Common myeloid progenitor, CD34-positive (primary cell): ENCODE data around the gene EMP3.

Experiments used
- CTCF ChIA-PET: fragments of 350-600 bp; sonication (Branson Sonifier 250); formaldehyde crosslinking; loops from one replicate; lab custom pipeline; 2021; ENCODE audit warnings: antibody characterized with exemption; lab: Charles Lee
- POLR2A ChIA-PET: fragments of 350-600 bp; sonication (Branson Sonifier 250); formaldehyde crosslinking; loops from one replicate; lab custom pipeline; 2021; ENCODE audit warnings: antibody characterized with exemption; lab: Charles Lee
- DNase-seq, 3 donors: peaks; one replicate each; pipeline versions ENCODE4 v3.0.0 to v3.0.0-alpha.2; 2013
- H3K27ac ChIP-seq, 2 experiments: 1 replicate in 1 of 2; 2 replicates in 1 of 2; pipeline ENCODE4 v1.7.0; 2013; ENCODE audit warnings: inconsistent platforms in 2 of 2, low read length in 2 of 2, mild to moderate bottlenecking in 2 of 2, low read depth in 1 of 2, moderate library complexity in 1 of 2; ENCODE audit not compliant: severe bottlenecking in 2 of 2, insufficient read depth in 1 of 2, poor library complexity in 1 of 2
- H3K27me3 ChIP-seq, 5 experiments: replicated peaks in 2 of 5; 1 replicate in 3 of 5; 2 replicates in 2 of 5; pipeline versions ENCODE4 v1.6.1 to v1.7.0; 2013; ENCODE audit warnings: low read length in 4 of 5, mild to moderate bottlenecking in 2 of 5, moderate library complexity in 2 of 5, inconsistent platforms in 1 of 5; ENCODE audit not compliant: insufficient read depth in 5 of 5, control insufficient read depth in 4 of 5
- H3K36me3 ChIP-seq, 4 experiments: 1 replicate in 2 of 4; 2 replicates in 2 of 4; pipeline versions ENCODE4 v1.6.1 to v1.7.0; 2013; ENCODE audit warnings: low read length in 3 of 4, control low read depth in 1 of 4, mild to moderate bottlenecking in 1 of 4; ENCODE audit not compliant: control insufficient read depth in 4 of 4, insufficient read depth in 4 of 4
- H3K4me1 ChIP-seq, 4 experiments: 1 replicate in 3 of 4; 2 replicates in 1 of 4; pipeline versions ENCODE4 v1.6.1 to v1.7.1; 2013; ENCODE audit warnings: low read length in 3 of 4, mild to moderate bottlenecking in 3 of 4, control low read depth in 1 of 4, inconsistent platforms in 1 of 4, moderate library complexity in 1 of 4; ENCODE audit not compliant: control insufficient read depth in 4 of 4, insufficient read depth in 4 of 4; ENCODE audit errors: control extremely low read depth in 1 of 4
- H3K4me3 ChIP-seq, 7 experiments: 1 replicate in 4 of 7; 2 replicates in 3 of 7; pipeline versions ENCODE4 v1.5.1 to v1.7.0; 2013; ENCODE audit warnings: mild to moderate bottlenecking in 7 of 7, low read length in 6 of 7, moderate library complexity in 6 of 7, inconsistent platforms in 2 of 7, low read depth in 2 of 7, control low read depth in 1 of 7; ENCODE audit not compliant: insufficient read depth in 4 of 7, control insufficient read depth in 1 of 7; ENCODE audit errors: extremely low read depth in 1 of 7
- H3K9me3 ChIP-seq, 5 experiments: 1 replicate in 4 of 5; 2 replicates in 1 of 5; pipeline versions ENCODE4 v1.6.1 to v1.7.1; 2013; ENCODE audit warnings: low read length in 4 of 5, mild to moderate bottlenecking in 2 of 5, inconsistent platforms in 1 of 5, low read depth in 1 of 5, moderate library complexity in 1 of 5; ENCODE audit not compliant: control insufficient read depth in 4 of 5, insufficient read depth in 2 of 5; ENCODE audit errors: control extremely low read depth in 1 of 5
- WGBS: methylation state at CpG from one replicate; pipeline ENCODE4 v1.1.5; 2013; ENCODE audit not compliant: insufficient coverage; 5-methylcytosine and 5-hydroxymethylcytosine counted together

EMP3 gene

GRCh38 chr19:48332662-48333466 lies 7.5 kb downstream of the EMP3 start:
- ChIA-PET POLR2A (interaction anchor here (0.6 to 5.3 kb wide), 5 partner anchors 8 to 75 kb away, joined by 3 to 85 read pairs (median 9); partner anchors contain the start of gene EMP3), CTCF (interaction anchor here (0.6 to 13.0 kb wide), 12 partner anchors 14 to 1163 kb away, joined by 3 to 286 read pairs (median 4); partner anchors contain the start of genes EMP3 and KDELR1)
- peaks cover 0 to 19% (median 15%) of the 10 kb centered on the region in 4 experiments for H3K36me3 ChIP-seq
- H3K27me3 ChIP-seq, result no peaks in the 10 kb centered on the region
- peak overlapping the region; percentile 54 to 91 (median 84) for H3K4me3 ChIP-seq
- H3K27ac ChIP-seq, result peak overlapping the region; percentile 91 to 92
- DNase-seq, result peak; percentile 99 to 100 (median 99)
- peaks cover 14 to 56% (median 47%) of the 10 kb centered on the region in 4 experiments for H3K4me1 ChIP-seq
- H3K9me3 ChIP-seq, result peaks cover 0 to 5% (median 0%) of the 10 kb centered on the region in 5 experiments
- WGBS, result 0% methylated on average over 19 of the region's 25 CpGs

- WGBS, result under 1% methylated on average over 44 of the region's 54 CpGs
- H3K27ac ChIP-seq, result peak overlapping the region; percentile 91 to 92
- H3K4me1 ChIP-seq, result peaks cover 14 to 52% (median 46%) of the 10 kb centered on the region in 4 experiments
- CTCF ChIA-PET, result interaction anchor here (0.6 to 13.0 kb wide), 16 partner anchors 13 to 1162 kb away, joined by 3 to 286 read pairs (median 4); partner anchors contain the start of genes EMP3, KDELR1, SYNGR4 and TMEM143
- H3K36me3 ChIP-seq, result peaks cover 0 to 13% (median 10%) of the 10 kb centered on the region in 4 experiments
- DNase-seq, result peak; percentile 95 to 98 (median 97)
- no peaks in the 10 kb centered on the region for H3K9me3 ChIP-seq
- POLR2A ChIA-PET, result interaction anchor here (0.5 to 5.3 kb wide), 8 partner anchors 9 to 74 kb away, joined by 3 to 85 read pairs (median 4); partner anchors contain the start of gene EMP3
- H3K4me3 ChIP-seq, result peak overlapping the region; percentile 54 to 91 (median 84)
- H3K27me3 ChIP-seq, result no peaks in the 10 kb centered on the region
Observed at GRCh38 chr19:48333467-48334384, 8.4 kb downstream of the EMP3 start.

GRCh38 chr19:48338253-48338755 lies 13.0 kb downstream of the EMP3 start:
- H3K27me3 ChIP-seq, result no peaks in the 10 kb centered on the region
- DNase-seq, result no peak
- H3K4me1 ChIP-seq, result peaks cover 0 to 11% (median 7%) of the 10 kb centered on the region in 4 experiments
- 95% methylated on average over 13 of the region's 14 CpGs for WGBS
- H3K27ac ChIP-seq, result no peak overlapping the region
- H3K36me3 ChIP-seq, result peaks cover 0 to 5% (median 2%) of the 10 kb centered on the region in 4 experiments
- no peaks in the 10 kb centered on the region for H3K9me3 ChIP-seq
- no peak overlapping the region for H3K4me3 ChIP-seq
- ChIA-PET CTCF (interaction anchor here (1.0 to 13.0 kb wide), 3 partner anchors 8 to 20 kb away, joined by 3 to 286 read pairs (median 3); partner anchors contain the start of gene EMP3), POLR2A (no interaction called here)

- no peak overlapping the region for H3K4me3 ChIP-seq
- H3K27me3 ChIP-seq, result no peaks in the 10 kb centered on the region
- POLR2A ChIA-PET, result no interaction called here
- DNase-seq, result no peak
- peaks cover 0 to 5% (median 2%) of the 10 kb centered on the region in 4 experiments for H3K36me3 ChIP-seq
- WGBS, result 98% methylated on average over 10 of the region's 14 CpGs
- H3K27ac ChIP-seq, result no peak overlapping the region
- CTCF ChIA-PET, result interaction anchor here (1.1 to 13.0 kb wide), 2 partner anchors 21 to 70 kb away, joined by 3 to 286 read pairs; partner anchors contain the start of gene EMP3
- H3K4me1 ChIP-seq, result peaks cover 0 to 7% (median 1%) of the 10 kb centered on the region in 4 experiments
- no peaks in the 10 kb centered on the region for H3K9me3 ChIP-seq
Observed at GRCh38 chr19:48338802-48339503, 13.6 kb downstream of the EMP3 start.

GRCh38 chr19:48340995-48341394 lies 15.6 kb downstream of the EMP3 start:
- no peak overlapping the region for H3K4me3 ChIP-seq
- ChIA-PET POLR2A (no interaction called here), CTCF (interaction anchor here (1.3 to 13.0 kb wide), 3 partner anchors 10 to 34 kb away, joined by 4 to 286 read pairs (median 8); partner anchors contain the start of gene EMP3)
- H3K36me3 ChIP-seq, result peaks cover 0 to 5% (median 2%) of the 10 kb centered on the region in 4 experiments
- 96% methylated on average over 10 of the region's 11 CpGs for WGBS
- H3K27me3 ChIP-seq, result no peaks in the 10 kb centered on the region
- no peaks in the 10 kb centered on the region for H3K9me3 ChIP-seq
- H3K4me1 ChIP-seq, result no peaks in the 10 kb centered on the region
- H3K27ac ChIP-seq, result no peak overlapping the region
- no peak for DNase-seq
